Tibial nerve (tissue), 4 donors: Measurements from ENCODE around the gene ITPK1. TPM values are rescaled to one million over a fixed set of nuclear protein-coding genes. Genes with fewer than 3 reads are reported as not detected.

Source experiments
- DNase-seq, 2 donors: peaks; one replicate each; pipeline ENCODE4 v3.0.0-alpha.2; 2019; ENCODE audit warnings: low spot score in 2 of 2
- H3K27ac ChIP-seq, 4 donors: fragments of 200-600 bp; sonication (generic) in 3 of 4; one replicate each; pipeline ENCODE4 v1.5.1; 2017 to 2019; ENCODE audit warnings: mild to moderate bottlenecking in 1 of 4
- H3K27me3 ChIP-seq, 2 donors: fragments of 200-600 bp; sonication (generic) in 1 of 2; one replicate each; pipeline versions ENCODE4 v1.5.1 to v1.6.0; 2017 to 2019
- H3K36me3 ChIP-seq, 3 donors: fragments of 200-600 bp; sonication (generic); one replicate each; pipeline ENCODE4 v1.5.1; 2018 to 2019
- H3K4me1 ChIP-seq, 4 donors: fragments of 200-600 bp; sonication (generic) in 3 of 4; one replicate each; pipeline ENCODE4 v1.5.1; 2017 to 2019
- H3K4me3 ChIP-seq, 4 donors: fragments of 200-600 bp; sonication (generic) in 3 of 4; one replicate each; pipeline ENCODE4 v1.5.1; 2017 to 2019; ENCODE audit warnings: mild to moderate bottlenecking in 1 of 4, moderate library complexity in 1 of 4
- H3K9me3 ChIP-seq, 4 donors: fragments of 200-600 bp; sonication (generic) in 3 of 4; one replicate each; pipeline ENCODE4 v1.5.1; 2017 to 2019
- EP300 ChIP-seq, 2 donors: sonication (generic); formaldehyde crosslinking; IDR thresholded peaks; one replicate each; pipeline ENCODE4 v1.6.1; 2017; ENCODE audit warnings: antibody characterized with exemption in 2 of 2, mild to moderate bottlenecking in 1 of 2
- POLR2A ChIP-seq, 2 donors: fragments of 450-650 bp; IDR thresholded peaks; one replicate each; pipeline ENCODE4 v1.6.1; 2017; ENCODE audit warnings: antibody characterized with exemption in 2 of 2, mild to moderate bottlenecking in 2 of 2, moderate library complexity in 2 of 2
- WGBS, 2 donors: methylation state at CpG; one replicate each; pipeline ENCODE4 v1.1.5; 2018; 5-methylcytosine and 5-hydroxymethylcytosine counted together
- total RNA-seq, 4 donors: library from RNA; depleted of rRNA; stranded (reverse); fragments of >200 nt; gene quantifications; one replicate each; pipeline ENCODE4 v1.1.0, GENCODE V29; 2016
- TF ChIP-seq, protein P1 (sequence below), 5 experiments: fragments of 200-600 bp in 3 of 5; fragments of 450-650 bp in 2 of 5; sonication (generic) in 3 of 5; IDR thresholded peaks; one replicate each; pipeline ENCODE4 v1.5.1; 2016 to 2019; ENCODE audit warnings: antibody characterized with exemption in 5 of 5, mild to moderate bottlenecking in 3 of 5, moderate library complexity in 2 of 5

The ITPK1 gene
- total RNA-seq, 4 donors from 2014 or later = 67.4 to 121 (median 92.5) TPM

DNA sequence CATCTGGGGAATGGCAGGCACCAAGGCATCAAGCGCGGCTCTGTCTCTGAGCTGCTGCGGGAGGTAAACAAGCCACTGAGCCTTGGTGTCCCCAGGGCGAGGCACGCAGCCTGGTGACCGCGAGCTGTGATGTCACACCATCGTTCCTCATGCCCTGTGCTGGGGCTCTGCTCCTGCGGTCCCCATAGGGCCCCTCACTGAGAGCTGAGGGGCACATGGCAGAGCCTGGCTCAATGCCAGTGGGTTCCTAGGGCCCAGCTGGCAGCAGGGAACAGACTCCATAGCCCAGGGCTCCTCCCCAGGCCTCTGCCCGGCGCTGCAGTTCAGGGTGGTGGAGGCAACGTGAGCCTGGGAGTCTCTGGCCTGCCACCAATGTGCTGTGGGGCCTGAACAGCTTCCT lies 170.2 kb downstream of the ITPK1 start:
- Histone ChIP-seq H3K36me3 (peaks cover 0 to 85% (median 16%) of the 10 kb centered on the region in 3 donors), H3K27me3 (no peaks in the 10 kb centered on the region), H3K27ac (peak overlapping the region in 1 of 4 donors; percentile 18), H3K4me1 (peaks cover 0 to 15% (median 8%) of the 10 kb centered on the region in 4 donors), H3K9me3 (no peaks in the 10 kb centered on the region), H3K4me3 (no peak overlapping the region)
- DNase-seq = no peak
- 36 to 79% methylated on average over 4 to 12 of the region's 12 CpGs for WGBS, 2 donors
- no peak for TF ChIP-seq EP300 (IDR thresholded peaks at IDR 0.05)
- TF ChIP-seq, protein P1, sequence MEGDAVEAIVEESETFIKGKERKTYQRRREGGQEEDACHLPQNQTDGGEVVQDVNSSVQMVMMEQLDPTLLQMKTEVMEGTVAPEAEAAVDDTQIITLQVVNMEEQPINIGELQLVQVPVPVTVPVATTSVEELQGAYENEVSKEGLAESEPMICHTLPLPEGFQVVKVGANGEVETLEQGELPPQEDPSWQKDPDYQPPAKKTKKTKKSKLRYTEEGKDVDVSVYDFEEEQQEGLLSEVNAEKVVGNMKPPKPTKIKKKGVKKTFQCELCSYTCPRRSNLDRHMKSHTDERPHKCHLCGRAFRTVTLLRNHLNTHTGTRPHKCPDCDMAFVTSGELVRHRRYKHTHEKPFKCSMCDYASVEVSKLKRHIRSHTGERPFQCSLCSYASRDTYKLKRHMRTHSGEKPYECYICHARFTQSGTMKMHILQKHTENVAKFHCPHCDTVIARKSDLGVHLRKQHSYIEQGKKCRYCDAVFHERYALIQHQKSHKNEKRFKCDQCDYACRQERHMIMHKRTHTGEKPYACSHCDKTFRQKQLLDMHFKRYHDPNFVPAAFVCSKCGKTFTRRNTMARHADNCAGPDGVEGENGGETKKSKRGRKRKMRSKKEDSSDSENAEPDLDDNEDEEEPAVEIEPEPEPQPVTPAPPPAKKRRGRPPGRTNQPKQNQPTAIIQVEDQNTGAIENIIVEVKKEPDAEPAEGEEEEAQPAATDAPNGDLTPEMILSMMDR (IDR thresholded peaks at IDR 0.05) = no peak
- TF ChIP-seq POLR2A (IDR thresholded peaks at IDR 0.05) = no peak

DNA sequence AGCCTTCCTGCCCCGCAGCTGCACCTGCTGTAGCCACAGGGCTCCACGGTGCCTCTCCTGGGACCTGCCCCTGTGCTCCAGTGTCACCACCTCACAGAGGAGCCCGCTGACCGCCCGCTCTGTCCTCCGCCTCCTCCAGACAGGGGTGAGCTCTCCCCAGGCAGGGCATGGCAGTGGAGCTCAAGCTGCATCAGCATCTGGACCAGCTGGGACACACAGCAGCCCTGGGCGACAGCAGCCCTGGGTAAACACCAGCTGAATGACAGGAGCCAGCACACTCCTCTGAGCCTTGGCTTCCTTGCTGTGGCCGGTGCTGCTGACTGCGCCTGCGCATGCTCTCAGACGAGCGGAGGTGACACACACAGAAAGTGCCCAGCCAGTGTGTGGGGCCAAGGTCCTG lies 170.7 kb downstream of the ITPK1 start:
- H3K27ac ChIP-seq = no peak overlapping the region
- TF ChIP-seq, protein P1 (IDR thresholded peaks at IDR 0.05) = no peak
- no peak for TF ChIP-seq EP300 (IDR thresholded peaks at IDR 0.05)
- no peak for TF ChIP-seq POLR2A (IDR thresholded peaks at IDR 0.05)
- peaks cover 0 to 85% (median 10%) of the 10 kb centered on the region in 3 donors for H3K36me3 ChIP-seq
- H3K27me3 ChIP-seq = no peaks in the 10 kb centered on the region
- no peaks in the 10 kb centered on the region for H3K9me3 ChIP-seq
- H3K4me1 ChIP-seq = peaks cover 0 to 15% (median 8%) of the 10 kb centered on the region in 4 donors
- no peak overlapping the region for H3K4me3 ChIP-seq
- 89 to 95% methylated on average over 7 to 11 of the region's 12 CpGs for WGBS, 2 donors
- DNase-seq = no peak

DNA sequence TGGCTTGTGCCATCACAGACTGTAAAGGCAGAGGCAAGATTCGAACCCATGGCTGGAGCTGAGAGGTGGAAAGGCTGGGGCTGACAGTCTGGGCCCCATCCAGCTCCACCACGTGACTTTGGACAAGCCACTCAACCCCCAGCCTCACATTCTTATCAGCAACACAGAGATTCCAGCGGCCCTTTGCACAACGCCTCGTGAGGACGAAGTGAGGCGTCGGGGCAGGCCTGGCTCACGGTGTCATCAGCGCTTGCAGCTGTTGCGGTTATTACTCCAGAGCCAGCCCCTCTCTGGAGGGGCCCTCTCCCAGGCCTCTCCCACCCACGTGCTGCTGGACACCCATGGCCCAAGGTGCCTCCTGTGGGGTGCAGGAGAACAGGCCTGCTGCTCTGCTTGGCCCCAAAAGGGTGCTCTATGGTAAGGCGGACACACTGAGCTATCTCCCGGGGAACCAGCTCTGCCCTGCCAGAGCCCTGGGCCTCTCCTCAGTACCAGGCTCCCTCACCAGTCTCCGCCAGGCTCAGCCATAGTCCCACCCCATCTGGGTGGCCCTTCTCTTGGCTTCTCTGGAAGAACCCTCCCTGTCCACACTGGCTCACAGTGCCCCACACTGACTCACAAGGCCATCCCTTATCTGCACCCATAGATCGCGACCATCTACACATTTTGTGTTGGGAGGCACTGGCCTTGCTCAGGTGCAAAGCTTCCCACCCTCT lies 171.7 kb downstream of the ITPK1 start:
- Histone ChIP-seq H3K9me3 (no peaks in the 10 kb centered on the region), H3K36me3 (peaks cover 0 to 83% (median 10%) of the 10 kb centered on the region in 3 donors), H3K27me3 (no peaks in the 10 kb centered on the region), H3K4me3 (no peak overlapping the region), H3K4me1 (peaks cover 0 to 15% (median 8%) of the 10 kb centered on the region in 4 donors), H3K27ac (no peak overlapping the region)
- DNase-seq = no peak
- TF ChIP-seq, protein P1 (IDR thresholded peaks at IDR 0.05) = no peak
- TF ChIP-seq EP300 (IDR thresholded peaks at IDR 0.05) (no peak), POLR2A (IDR thresholded peaks at IDR 0.05) (no peak)
- WGBS, 2 donors = 88% methylated on average over 17 of the region's 17 CpGs

DNA sequence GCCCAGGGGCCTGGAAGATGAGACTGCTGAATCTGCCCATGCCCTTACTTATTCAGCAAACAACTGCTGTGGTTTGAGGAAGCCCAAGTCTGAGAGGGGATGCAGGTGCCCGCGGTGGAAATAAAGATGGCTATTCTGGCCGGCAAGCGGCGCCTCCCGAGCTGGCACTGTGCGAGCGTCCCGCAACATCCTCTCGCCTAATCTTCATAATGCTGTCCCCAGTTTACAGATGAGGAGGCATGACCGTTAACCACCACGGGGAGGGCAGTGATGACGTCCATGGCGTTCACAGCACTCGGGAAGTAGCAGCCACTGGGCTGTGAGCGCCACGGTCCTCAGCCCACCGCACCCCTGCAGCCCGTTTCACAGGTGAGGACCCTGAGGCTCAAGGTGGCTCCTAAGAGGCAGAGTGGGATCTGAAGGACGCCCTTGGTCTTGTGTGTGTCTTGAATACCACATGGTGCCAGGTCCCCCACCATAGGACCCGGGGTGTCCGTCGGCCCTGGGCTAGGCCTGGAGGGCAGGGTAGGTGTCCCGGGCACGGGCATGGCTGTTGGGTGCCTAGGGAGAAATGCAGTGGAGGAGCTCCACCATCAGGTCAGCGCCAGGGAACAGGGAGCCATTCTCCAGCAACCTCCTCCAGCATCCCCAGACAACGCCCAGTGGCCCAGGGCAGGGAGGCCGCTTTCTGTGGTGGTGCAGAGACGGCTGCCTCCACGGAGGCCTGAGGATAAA lies 172.6 kb downstream of the ITPK1 start:
- no peak for DNase-seq
- Histone ChIP-seq H3K27ac (no peak overlapping the region), H3K36me3 (peaks cover 0 to 83% (median 10%) of the 10 kb centered on the region in 3 donors), H3K4me3 (no peak overlapping the region), H3K27me3 (no peaks in the 10 kb centered on the region), H3K4me1 (peaks cover 0 to 15% (median 8%) of the 10 kb centered on the region in 4 donors), H3K9me3 (no peaks in the 10 kb centered on the region)
- 86 to 89% methylated on average over 27 to 29 of the region's 30 CpGs for WGBS, 2 donors
- TF ChIP-seq, protein P1 (IDR thresholded peaks at IDR 0.05) = no peak
- TF ChIP-seq EP300 (IDR thresholded peaks at IDR 0.05) = no peak
- no peak for TF ChIP-seq POLR2A (IDR thresholded peaks at IDR 0.05)

DNA sequence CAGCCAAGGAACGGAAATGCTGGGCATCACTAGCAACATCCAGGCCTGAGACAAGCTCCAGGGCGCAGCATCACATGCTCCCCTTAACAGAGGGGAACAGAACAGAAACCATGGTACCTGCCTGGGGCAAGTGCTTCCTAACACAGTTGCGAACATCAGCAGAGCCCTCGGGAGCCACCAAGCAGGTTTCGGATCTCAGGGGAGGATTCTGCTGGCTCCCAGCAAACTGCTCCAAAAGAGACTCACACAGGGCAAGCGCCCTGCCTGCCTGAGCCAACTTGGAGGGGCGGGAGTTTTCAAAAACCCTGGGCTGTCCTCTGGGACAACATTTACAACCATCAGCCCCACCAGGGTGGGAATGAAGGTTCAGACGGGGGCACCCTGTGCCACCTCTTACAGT lies 173.1 kb downstream of the ITPK1 start:
- Histone ChIP-seq H3K9me3 (no peaks in the 10 kb centered on the region), H3K4me3 (no peak overlapping the region), H3K27me3 (no peaks in the 10 kb centered on the region), H3K4me1 (peaks cover 0 to 15% (median 8%) of the 10 kb centered on the region in 4 donors), H3K27ac (no peak overlapping the region), H3K36me3 (peaks cover 0 to 84% (median 10%) of the 10 kb centered on the region in 3 donors)
- no peak for TF ChIP-seq EP300 (IDR thresholded peaks at IDR 0.05)
- TF ChIP-seq, protein P1 (IDR thresholded peaks at IDR 0.05) = no peak
- no peak for TF ChIP-seq POLR2A (IDR thresholded peaks at IDR 0.05)
- WGBS, 2 donors = 82 to 87% methylated on average over 3 to 6 of the region's 8 CpGs
- DNase-seq = no peak
